AG04449 (cell line): ENCODE measurements around the gene TMEM217.
A peak's percentile ranks its signal among the peaks of the same experiment; 100 is the strongest.

Experiments
- CTCF ChIA-PET: fragments of 350-600 bp; formaldehyde crosslinking; extraction: SDS; loops from one replicate; lab custom pipeline; 2021; ENCODE audit warnings: antibody characterized with exemption; lab: Yijun Ruan, JAX
- POLR2A ChIA-PET: fragments of 400-600, 350-600 bp; formaldehyde crosslinking; extraction: SDS; loops from one replicate; lab custom pipeline; 2020; ENCODE audit warnings: antibody characterized with exemption, inconsistent platforms; lab: Yijun Ruan, JAX
- DNase-seq: peaks from one replicate; pipeline ENCODE4 v3.0.0-alpha.2; 2010; ENCODE audit warnings: low read depth, low spot score
- H3K4me3 ChIP-seq: 2 replicates; pipeline ENCODE4 v1.5.1; 2011; ENCODE audit warnings: low read depth, mild to moderate bottlenecking, control low read depth, low read length
- TF ChIP-seq, protein P1 (sequence below): IDR thresholded peaks from one replicate; pipeline ENCODE4 v1.5.1; 2011; ENCODE audit warnings: mild to moderate bottlenecking, moderate library complexity, low read length, control low read depth, inconsistent platforms; ENCODE audit not compliant: insufficient read depth; ENCODE audit errors: missing control alignments

Gene TMEM217

DNA sequence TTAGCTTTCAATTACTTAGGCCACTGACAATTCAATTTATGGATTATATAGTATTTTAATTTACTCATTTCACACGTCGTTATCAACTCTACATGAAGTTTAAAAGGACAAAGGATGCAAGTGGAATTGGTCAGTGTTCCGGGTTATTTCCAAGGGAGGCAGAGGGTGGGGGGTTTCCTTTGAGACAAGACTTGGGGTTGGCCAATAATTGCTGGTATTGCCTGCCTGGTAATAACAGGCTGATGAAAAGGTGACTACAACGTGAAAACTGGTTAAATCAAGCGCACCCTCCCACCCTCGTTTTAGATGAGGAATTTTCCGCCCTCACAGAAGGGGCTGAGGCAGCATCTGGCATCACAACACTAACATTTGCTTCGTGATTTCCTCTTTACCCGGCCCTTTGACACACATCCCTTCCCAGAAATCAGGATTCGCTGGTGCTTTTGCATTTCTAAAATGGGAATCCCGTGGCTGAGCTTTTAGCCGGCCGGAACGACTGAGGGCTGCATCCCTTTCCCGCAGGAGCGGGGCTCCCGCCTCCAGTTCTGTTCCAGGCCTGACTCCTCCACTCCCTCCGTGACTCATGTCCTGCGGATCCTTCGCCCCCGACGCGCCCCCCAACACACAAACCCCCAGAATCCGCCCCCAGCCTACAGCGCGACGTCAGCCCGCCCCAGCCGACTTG, 89.0 kb downstream of the TMEM217 start:
- ChIA-PET CTCF (interaction anchor here (1.0 to 16.6 kb wide), 9 partner anchors 8 to 151 kb away, joined by 3 to 522 read pairs (median 4); no protein-coding TSS in a partner anchor), POLR2A (interaction anchor here (0.6 to 2.9 kb wide), 8 partner anchors 25 to 182 kb away, joined by 3 to 11 read pairs (median 4); no protein-coding TSS in a partner anchor)
- peak; percentile 42 for DNase-seq
- TF ChIP-seq, protein P1, sequence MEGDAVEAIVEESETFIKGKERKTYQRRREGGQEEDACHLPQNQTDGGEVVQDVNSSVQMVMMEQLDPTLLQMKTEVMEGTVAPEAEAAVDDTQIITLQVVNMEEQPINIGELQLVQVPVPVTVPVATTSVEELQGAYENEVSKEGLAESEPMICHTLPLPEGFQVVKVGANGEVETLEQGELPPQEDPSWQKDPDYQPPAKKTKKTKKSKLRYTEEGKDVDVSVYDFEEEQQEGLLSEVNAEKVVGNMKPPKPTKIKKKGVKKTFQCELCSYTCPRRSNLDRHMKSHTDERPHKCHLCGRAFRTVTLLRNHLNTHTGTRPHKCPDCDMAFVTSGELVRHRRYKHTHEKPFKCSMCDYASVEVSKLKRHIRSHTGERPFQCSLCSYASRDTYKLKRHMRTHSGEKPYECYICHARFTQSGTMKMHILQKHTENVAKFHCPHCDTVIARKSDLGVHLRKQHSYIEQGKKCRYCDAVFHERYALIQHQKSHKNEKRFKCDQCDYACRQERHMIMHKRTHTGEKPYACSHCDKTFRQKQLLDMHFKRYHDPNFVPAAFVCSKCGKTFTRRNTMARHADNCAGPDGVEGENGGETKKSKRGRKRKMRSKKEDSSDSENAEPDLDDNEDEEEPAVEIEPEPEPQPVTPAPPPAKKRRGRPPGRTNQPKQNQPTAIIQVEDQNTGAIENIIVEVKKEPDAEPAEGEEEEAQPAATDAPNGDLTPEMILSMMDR = no peak
- H3K4me3 ChIP-seq = peak overlapping the region; percentile 60

DNA sequence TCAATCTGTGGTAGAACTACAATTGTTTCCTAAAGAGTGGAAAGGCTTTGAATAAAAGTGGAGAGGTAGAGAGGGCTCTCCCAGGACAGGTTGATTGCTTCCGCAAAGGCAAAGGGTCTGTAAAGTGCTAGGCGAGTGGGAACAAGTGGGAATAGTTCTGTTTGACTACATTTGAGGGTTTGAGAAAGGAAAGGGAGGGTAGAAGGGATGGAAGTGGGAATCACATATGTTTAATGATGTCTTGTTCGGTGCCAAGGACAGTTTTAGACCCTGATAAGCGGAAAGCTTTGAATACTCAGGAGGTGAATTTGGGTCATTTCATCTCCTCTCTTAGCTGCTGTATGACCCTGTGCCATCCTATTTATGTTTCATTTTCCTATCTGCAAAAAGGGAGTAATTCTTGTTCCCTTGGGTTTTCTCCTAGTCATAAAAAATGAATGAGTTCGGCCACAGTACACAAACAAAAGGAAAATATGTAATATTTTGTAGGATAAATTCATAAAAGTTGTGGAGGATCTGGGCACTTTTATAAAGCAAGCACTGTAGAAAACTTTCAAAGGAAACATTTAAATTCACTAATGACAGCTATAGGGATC, 89.7 kb downstream of the TMEM217 start:
- CTCF ChIA-PET = interaction anchor here (1.0 to 16.6 kb wide), 8 partner anchors 8 to 150 kb away, joined by 3 to 522 read pairs (median 4); no protein-coding TSS in a partner anchor
- H3K4me3 ChIP-seq = no peak overlapping the region
- TF ChIP-seq, protein P1 = no peak
- DNase-seq = no peak
- POLR2A ChIA-PET = interaction anchor here (2.1 kb wide), 1 partner anchor 24 kb away, joined by 10 read pairs; no protein-coding TSS in a partner anchor

DNA sequence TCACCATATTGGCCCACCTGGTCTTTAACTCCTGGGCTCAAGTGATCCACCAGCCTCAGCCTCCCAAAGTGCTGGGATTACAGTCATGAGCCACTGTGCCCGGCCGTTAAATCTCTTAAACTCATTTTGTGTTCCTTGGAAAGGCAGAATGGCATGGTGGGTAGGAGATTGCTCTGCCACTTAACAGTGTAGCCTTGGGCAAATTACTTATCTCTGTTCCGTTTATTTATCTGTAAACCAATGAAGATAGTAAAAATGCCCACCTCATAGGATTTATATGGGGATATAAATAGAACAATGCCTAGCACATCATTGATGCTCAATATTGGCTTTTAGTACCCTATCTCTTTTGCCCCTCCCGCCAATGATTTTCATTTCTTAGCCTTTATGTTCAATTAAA, 95.2 kb downstream of the TMEM217 start:
- POLR2A ChIA-PET = no interaction called here

More for the DNA sequence above, 95.2 kb downstream of the TMEM217 start:
- no peak overlapping the region for H3K4me3 ChIP-seq
- CTCF ChIA-PET = interaction anchor here (2.5 kb wide), 1 partner anchor 144 kb away, joined by 18 read pairs; no protein-coding TSS in a partner anchor
- DNase-seq = no peak
- TF ChIP-seq, protein P1 = no peak
